ENCODE measurements around the gene IFNGR1.

DNA sequence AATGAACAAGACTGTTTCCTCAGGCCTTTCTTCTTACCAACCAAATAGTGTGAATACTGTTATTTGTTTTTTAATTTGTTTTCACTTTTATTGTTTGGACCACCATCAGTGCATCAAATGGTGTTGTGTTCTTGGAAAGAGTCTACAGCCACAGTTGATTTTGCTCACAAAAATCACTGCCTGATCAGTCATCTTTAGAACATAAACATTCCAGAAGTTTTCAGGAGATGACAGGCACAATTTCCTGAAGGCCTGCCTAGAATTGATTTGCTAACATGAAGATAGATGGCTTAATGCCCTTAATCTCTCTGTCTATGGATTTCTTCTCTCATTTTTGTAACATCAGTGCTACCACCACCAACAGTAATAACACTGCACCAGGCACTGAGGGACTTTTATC, 59.3 kb downstream of the IFNGR1 start:
- TF ChIP-seq CTCF (IDR thresholded peaks at IDR 0.05) (no peak), ZFX (IDR thresholded peaks at IDR 0.05; ENCODE audit: borderline replicate concordance) (no peak)
